ENCODE measurements around the gene CD55.

The CD55 gene

GRCh38 chr1:207291723-207292122 lies 29.8 kb upstream of the CD55 start:
- TF ChIP-seq SPI1 (IDR thresholded peaks at IDR 0.05; ENCODE audit: borderline replicate concordance, low read depth) = no peak
- no peak for TF ChIP-seq CTCF (IDR thresholded peaks at IDR 0.05; ENCODE audit: insufficient read depth, low read length)
- TF ChIP-seq, protein P1, sequence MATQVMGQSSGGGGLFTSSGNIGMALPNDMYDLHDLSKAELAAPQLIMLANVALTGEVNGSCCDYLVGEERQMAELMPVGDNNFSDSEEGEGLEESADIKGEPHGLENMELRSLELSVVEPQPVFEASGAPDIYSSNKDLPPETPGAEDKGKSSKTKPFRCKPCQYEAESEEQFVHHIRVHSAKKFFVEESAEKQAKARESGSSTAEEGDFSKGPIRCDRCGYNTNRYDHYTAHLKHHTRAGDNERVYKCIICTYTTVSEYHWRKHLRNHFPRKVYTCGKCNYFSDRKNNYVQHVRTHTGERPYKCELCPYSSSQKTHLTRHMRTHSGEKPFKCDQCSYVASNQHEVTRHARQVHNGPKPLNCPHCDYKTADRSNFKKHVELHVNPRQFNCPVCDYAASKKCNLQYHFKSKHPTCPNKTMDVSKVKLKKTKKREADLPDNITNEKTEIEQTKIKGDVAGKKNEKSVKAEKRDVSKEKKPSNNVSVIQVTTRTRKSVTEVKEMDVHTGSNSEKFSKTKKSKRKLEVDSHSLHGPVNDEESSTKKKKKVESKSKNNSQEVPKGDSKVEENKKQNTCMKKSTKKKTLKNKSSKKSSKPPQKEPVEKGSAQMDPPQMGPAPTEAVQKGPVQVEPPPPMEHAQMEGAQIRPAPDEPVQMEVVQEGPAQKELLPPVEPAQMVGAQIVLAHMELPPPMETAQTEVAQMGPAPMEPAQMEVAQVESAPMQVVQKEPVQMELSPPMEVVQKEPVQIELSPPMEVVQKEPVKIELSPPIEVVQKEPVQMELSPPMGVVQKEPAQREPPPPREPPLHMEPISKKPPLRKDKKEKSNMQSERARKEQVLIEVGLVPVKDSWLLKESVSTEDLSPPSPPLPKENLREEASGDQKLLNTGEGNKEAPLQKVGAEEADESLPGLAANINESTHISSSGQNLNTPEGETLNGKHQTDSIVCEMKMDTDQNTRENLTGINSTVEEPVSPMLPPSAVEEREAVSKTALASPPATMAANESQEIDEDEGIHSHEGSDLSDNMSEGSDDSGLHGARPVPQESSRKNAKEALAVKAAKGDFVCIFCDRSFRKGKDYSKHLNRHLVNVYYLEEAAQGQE (IDR thresholded peaks at IDR 0.05; ENCODE audit: insufficient replicate concordance, low read depth) = no peak
- TF ChIP-seq POLR2AphosphoS5 (IDR thresholded peaks at IDR 0.05; ENCODE audit: low read depth) = no peak
- TF ChIP-seq GABPA (IDR thresholded peaks at IDR 0.05; ENCODE audit: low read depth) = no peak
- no peak for DNase-seq (ENCODE audit: low read depth in 1 of 2, low spot score in 1 of 2)
- Histone ChIP-seq H3K4me3 (replicated peaks; ENCODE audit: insufficient read depth, low read length) (no peak overlapping the region), H3K27me3 (ENCODE audit: insufficient read depth, poor library complexity, severe bottlenecking) (no peaks in the 10 kb centered on the region), H3K27ac (replicated peaks) (no peak overlapping the region)

- no peaks in the 10 kb centered on the region for H3K27me3 ChIP-seq (ENCODE audit: insufficient read depth, poor library complexity, severe bottlenecking)
- TF ChIP-seq, protein P1 (IDR thresholded peaks at IDR 0.05; ENCODE audit: insufficient replicate concordance, low read depth) = no peak
- TF ChIP-seq CTCF (IDR thresholded peaks at IDR 0.05; ENCODE audit: insufficient read depth, low read length) (no peak), SPI1 (IDR thresholded peaks at IDR 0.05; ENCODE audit: borderline replicate concordance, low read depth) (no peak), GABPA (IDR thresholded peaks at IDR 0.05; ENCODE audit: low read depth) (no peak), POLR2AphosphoS5 (IDR thresholded peaks at IDR 0.05; ENCODE audit: low read depth) (no peak)
- H3K4me3 ChIP-seq (replicated peaks; ENCODE audit: insufficient read depth, low read length) = no peak overlapping the region
- DNase-seq (ENCODE audit: low read depth in 1 of 2, low spot score in 1 of 2) = no peak
- no peak overlapping the region for H3K27ac ChIP-seq (replicated peaks)
These were observed 23.3 kb upstream of the CD55 start for GRCh38 chr1:207298186-207298585.

DNA sequence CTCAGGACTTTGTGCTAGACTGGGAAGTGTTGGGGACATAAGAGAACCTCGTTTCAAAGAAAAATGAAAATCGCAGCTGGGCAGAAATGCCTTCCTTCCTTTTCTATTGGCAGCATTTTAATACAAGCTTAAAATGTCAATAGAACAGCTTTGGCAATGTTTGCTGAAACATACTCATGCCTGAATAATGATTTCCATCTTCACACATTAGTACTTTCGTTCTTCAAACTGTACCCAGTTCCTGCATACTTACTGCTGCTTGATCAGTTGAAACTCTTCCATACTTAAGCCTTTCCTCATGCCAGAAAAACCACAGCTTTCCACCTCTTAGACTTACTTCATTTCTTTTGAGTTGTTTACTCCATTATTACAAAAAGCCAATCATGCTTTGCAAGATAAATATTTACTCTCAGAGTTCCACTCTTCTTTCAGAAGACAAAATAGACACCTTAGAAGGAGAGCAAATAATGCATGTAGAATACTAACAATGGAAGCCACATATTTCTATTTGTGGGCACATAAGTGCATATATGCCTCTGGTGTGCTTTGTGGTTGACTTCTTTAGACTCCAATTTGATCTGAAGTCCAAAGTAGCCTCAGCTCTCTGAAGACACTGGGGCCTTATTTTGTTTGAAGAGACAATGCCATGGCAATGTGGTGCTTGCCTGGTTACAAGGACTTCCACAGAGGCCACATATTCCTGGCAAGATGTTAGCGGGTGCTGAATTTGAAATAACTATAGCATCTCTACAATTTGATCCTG lies 22.7 kb upstream of the CD55 start:
- Histone ChIP-seq H3K4me3 (replicated peaks; ENCODE audit: insufficient read depth, low read length) (no peak overlapping the region), H3K27ac (replicated peaks) (no peak overlapping the region), H3K27me3 (ENCODE audit: insufficient read depth, poor library complexity, severe bottlenecking) (no peaks in the 10 kb centered on the region)
- no peak for DNase-seq (ENCODE audit: low read depth in 1 of 2, low spot score in 1 of 2)
- TF ChIP-seq, protein P1 (IDR thresholded peaks at IDR 0.05; ENCODE audit: insufficient replicate concordance, low read depth) = no peak
- no peak for TF ChIP-seq CTCF (IDR thresholded peaks at IDR 0.05; ENCODE audit: insufficient read depth, low read length)
- no peak for TF ChIP-seq GABPA (IDR thresholded peaks at IDR 0.05; ENCODE audit: low read depth)
- no peak for TF ChIP-seq POLR2AphosphoS5 (IDR thresholded peaks at IDR 0.05; ENCODE audit: low read depth)
